Medulla oblongata (tissue), 1 donor: ENCODE results near the gene ERC1.
"Not testable (repeated sequence)": the region's sequence is repeated elsewhere in the genome, so short reads cannot be mapped to it uniquely, and the experiment has no call there.

Experiments used
- DNase-seq: peaks from one replicate; pipeline ENCODE4 v3.0.0-alpha.2; 2015; ENCODE audit errors: extremely low spot score

Gene ERC1

GRCh38 chr12:981961-982360 lies 9.1 kb upstream of the ERC1 start:
- no peak for DNase-seq

DNA sequence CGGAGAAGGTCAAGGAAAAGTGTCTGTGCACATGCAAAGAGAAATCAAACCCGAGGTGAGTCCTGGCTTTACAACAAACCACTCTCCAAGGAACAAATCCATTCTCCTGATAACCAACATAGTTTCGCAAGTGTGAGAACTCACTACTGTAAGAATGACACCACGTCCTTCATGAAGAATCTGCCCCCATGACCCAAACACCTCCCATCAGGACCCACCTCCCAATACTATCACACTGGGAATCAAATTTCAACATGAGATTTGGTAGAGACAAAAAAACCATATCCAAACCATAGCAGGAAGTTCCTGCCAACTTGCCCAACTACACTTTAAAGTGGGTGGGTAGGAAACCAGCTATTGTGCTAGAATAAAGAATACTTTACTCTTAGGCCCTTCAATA lies 2.4 kb upstream of the ERC1 start:
- DNase-seq = no peak

GRCh38 chr12:989051-989450 lies 2.0 kb upstream of the ERC1 start:
- DNase-seq = no peak

DNA sequence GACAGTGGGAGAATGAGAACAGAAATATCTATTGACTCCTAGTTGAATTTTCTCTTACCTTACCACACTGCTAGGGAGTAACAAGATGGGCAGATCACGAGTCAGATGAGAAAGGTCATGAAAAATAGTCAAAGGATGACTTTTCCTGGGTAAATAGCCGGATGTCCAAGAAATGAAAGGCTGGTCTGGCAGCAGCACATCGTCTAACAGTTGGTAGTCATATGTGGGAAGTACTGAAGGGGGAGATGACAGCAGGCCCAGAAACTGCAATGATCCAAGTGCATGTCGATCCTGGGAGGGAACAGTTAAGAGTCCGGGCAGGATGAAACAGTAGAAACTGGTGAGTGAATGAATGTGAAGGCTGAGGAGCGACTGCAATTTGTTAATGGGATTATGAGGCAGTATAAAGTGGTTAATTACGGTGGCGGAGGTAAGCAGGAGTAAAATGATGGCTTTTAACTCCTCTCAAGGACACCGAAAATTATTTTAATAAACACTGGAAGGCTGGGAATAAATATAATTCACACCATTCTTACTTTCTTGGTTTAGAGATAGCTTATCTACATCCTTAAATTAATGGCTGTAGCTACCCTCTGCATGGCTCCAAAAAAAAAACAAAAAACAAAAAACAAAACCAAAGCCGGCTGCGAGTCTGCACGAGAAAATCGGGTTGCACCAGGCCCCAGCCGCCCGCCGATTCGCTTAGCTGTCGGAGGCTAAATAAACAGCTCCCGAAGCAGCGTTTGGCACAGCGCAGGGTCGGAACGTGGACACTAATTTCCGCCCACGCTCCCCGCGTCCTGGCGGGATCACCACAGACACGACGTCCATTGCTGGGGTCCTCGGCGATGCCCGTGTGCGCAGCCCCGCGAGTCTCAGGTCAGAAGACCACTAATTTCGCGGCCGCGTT lies 1.0 kb upstream of the ERC1 start:
- peak; percentile 47 for DNase-seq

GRCh38 chr12:991350-992333 lies 619 bp downstream of the ERC1 start:
- DNase-seq = peak; percentile 35

DNA sequence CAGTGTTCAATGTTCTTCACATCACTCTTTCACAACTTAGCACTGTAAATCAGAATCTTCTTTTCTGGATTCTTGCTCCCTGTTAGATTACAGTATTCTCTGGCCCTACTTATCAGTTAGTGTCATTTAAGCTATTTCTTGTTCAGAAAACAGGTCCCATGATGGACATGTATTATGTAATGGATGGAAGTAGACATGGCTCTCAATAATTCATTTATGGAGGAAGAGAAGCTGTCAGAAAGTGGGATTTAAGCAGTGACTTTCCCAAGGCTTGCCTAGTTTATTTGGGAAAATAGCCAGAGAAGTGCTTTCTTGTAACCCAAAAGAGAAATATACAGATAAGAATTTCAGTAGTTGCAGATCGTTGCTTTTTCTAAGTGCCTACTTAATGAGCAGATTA lies 1.6 kb downstream of the ERC1 start:
- peak; percentile 21 for DNase-seq

DNA sequence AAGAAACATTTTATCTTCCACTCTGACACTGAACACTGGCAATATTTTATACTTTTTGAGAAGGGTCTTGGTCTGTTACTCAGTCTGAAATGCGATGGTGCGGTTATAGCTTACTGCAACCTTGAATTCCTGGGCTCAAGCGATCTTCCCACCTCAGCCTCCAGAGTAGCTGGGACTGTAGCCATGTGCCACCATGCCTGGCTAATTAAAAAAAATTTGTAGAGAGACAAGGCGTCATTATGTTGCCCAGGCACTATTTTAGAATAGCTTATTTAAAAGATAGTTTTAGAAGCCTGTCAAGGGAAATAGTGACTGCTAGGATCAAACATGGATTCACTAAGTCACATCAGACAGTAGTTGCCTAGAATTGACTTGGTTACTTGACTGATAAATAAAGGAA lies 5.9 kb downstream of the ERC1 start:
- DNase-seq = no peak

- no peak for DNase-seq
These were observed 6.5 kb downstream of the ERC1 start for GRCh38 chr12:997505-997904.

- DNase-seq = no peak
These were observed 7.2 kb downstream of the ERC1 start for GRCh38 chr12:998020-998874.

GRCh38 chr12:999736-1000135 lies 8.7 kb downstream of the ERC1 start:
- not testable (repeated sequence) for DNase-seq

- no peak for DNase-seq
These were observed 10.5 kb downstream of the ERC1 start for GRCh38 chr12:1001507-1001906.

DNA sequence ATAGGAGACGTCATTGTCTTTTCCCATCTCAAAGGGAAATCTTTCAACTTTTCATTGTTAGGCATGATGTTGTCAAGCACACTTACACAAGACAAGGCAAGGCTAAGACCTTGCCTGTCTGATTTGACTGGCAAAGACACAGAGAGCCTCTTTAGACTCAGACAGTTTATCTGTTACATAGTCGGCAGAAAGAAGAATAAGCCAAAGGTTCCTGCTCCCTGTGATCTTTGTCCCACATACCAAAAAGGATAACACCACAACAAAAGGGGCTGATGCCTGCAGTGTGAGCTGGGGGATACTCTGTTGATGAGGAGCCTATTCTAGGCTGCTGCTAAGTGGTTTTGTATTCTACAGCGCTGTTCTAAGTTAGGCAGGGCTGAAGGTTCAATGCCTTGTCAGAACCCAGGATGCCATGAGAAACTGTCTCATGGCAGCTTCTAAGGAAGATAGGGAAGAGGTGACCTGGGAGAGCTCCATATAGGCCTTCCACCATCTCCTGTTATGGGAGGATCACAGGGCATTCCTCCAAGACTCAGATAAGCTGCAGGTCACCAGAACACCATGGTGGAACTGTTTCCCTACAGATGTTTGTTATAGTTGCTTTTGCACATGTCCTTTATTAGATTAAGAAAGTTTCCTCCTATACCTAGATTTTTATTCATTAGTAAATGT lies 12.7 kb downstream of the ERC1 start:
- DNase-seq = no peak

DNA sequence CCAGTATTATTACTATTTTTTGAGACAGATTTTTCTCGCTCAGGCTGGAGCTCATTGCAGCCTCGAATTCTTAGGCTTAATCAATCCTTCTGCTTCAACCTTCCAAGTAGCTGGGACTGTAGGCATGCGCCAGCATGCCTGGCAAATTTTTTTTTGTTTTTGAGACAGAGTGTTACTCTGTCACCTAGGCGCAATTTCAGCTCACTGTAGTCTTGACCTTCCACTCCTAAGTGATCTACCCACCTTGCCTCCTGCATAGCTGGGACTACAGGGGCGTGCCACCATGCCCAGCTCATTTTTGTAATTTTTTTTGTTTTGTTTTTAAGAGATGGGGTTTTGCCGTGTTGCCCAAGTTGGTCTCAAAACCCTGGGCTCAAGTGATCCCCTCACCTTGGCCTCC lies 15.2 kb downstream of the ERC1 start:
- DNase-seq = no peak

DNA sequence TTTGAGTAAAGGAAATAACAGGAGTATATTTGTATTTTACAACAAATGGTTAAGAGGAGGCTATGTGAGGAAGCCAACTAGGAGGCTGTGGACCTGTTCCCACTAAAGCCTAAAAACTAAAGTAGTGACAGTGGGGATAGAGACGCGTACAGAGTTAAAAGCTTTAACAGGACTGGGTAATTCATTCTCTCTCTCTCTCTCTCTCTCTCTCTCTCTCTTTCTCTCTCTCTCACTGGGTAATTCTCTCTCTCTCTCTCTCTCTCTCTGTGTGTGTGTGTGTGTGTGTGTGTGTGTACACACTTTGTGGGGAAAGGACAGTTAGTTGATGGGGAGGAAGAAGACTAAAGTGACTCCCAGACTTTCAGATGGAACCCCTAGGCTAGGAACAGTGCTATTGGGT lies 16.3 kb downstream of the ERC1 start:
- no peak for DNase-seq

- no peak for DNase-seq
These were observed 17.0 kb downstream of the ERC1 start for GRCh38 chr12:1007994-1008393.

DNA sequence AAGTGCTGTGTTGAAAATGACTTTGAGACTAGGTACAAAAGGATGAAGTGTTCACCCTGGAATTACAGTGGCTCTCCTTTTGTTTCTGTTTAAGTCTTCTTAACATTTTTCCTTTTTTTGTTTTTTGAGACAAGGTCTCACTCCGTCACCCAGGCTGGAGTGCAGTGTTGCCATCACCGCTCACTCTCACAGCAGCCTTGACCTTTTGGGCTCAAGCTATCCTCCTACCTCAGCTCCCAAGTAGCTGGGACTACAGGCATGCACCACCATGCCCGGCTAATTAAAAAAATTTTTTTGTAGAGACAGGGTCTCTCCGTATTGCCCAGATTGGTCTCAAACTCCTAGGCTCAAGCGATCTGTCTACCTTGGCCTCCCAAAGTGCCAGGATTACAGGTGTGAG lies 20.1 kb downstream of the ERC1 start:
- DNase-seq = no peak

GRCh38 chr12:1013618-1014489 lies 22.8 kb downstream of the ERC1 start:
- no peak for DNase-seq

GRCh38 chr12:1019283-1019682 lies 28.3 kb downstream of the ERC1 start:
- DNase-seq = no peak

DNA sequence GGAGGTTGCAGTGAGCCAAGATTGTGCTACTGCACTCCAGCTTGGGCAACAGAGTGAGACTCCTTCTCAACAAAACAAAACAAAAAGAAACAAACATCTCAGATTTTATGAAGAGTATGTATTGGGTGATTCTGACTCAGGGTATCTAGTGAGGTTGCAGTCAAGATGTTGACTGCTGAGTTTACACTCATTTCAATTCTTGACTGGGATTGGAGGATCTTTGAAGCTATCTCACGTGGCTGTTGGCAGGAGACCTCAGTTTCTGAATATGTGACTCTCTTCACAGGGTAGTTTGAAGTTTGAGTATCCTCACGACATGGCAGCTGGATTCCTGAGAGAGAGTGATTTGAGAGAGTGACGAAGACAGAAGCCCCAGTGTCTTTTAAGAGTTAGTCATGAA lies 29.4 kb downstream of the ERC1 start:
- no peak for DNase-seq
